Lower leg skin (tissue), 4 donors: Measurements from ENCODE around the gene RUNX2. TPM values are rescaled to one million over a fixed set of nuclear protein-coding genes. Genes with fewer than 3 reads are reported as not detected.

ENCODE experiments used
- DNase-seq, 2 donors: peaks; one replicate each; pipeline ENCODE4 v3.0.0-alpha.2; 2019; ENCODE audit warnings: low spot score in 2 of 2
- H3K4me3 ChIP-seq: fragments of 200-600 bp; sonication (generic); 2 replicates; pipeline ENCODE4 v1.5.1; 2017; ENCODE audit warnings: mild to moderate bottlenecking, low read depth; ENCODE audit not compliant: poor library complexity, severe bottlenecking
- CTCF ChIP-seq, 3 donors: fragments of 450-650 bp; IDR thresholded peaks; one replicate each; pipeline ENCODE4 v1.5.1; 2016; ENCODE audit warnings: antibody characterized with exemption in 3 of 3, mild to moderate bottlenecking in 3 of 3, moderate library complexity in 2 of 3
- POLR2A ChIP-seq, 2 donors: fragments of 450-650 bp; IDR thresholded peaks; one replicate each; pipeline ENCODE4 v1.6.1; 2016 to 2017; ENCODE audit warnings: antibody characterized with exemption in 2 of 2, mild to moderate bottlenecking in 1 of 2, moderate library complexity in 1 of 2
- WGBS, 2 donors: methylation state at CpG; one replicate each; pipeline ENCODE4 v1.1.5; 2018; 5-methylcytosine and 5-hydroxymethylcytosine counted together
- intact Hi-C: fragments of 100-400 bp; cut with DNase I; formaldehyde crosslinking; loops from one replicate; pipeline ENCODE4 v1.15.0; 2023; ENCODE audit warnings: low total_unique reads
- total RNA-seq, 4 donors: library from RNA; depleted of rRNA; stranded (reverse); fragments of >200 nt; gene quantifications; one replicate each; pipeline ENCODE4 v1.1.0, GENCODE V29; 2016

RUNX2 gene
- total RNA-seq, 4 donors from 2014 or later, result 1.8 to 4.8 (median 3.1) TPM

GRCh38 chr6:45590696-45591184, 262.6 kb downstream of the RUNX2 start:
- intact Hi-C loops, result no loop called here
- TF ChIP-seq CTCF (IDR thresholded peaks at IDR 0.05), result no peak
- 37 to 45% methylated on average over 7 of the region's 7 CpGs for WGBS, 2 donors
- DNase-seq, result no peak
- H3K4me3 ChIP-seq, result no peak overlapping the region

- no peak overlapping the region for H3K4me3 ChIP-seq
- WGBS, 2 donors, result 68 to 72% methylated on average over 1 of the region's 1 CpG
- TF ChIP-seq CTCF (IDR thresholded peaks at IDR 0.05), result no peak
- intact Hi-C loops, result no loop called here
- no peak for DNase-seq
Observed at GRCh38 chr6:45591306-45591705, 263.2 kb downstream of the RUNX2 start.

GRCh38 chr6:45591890-45592289, 263.8 kb downstream of the RUNX2 start:
- 83 to 85% methylated on average over 5 of the region's 5 CpGs for WGBS, 2 donors
- TF ChIP-seq POLR2A (IDR thresholded peaks at IDR 0.05) (no peak), CTCF (IDR thresholded peaks at IDR 0.05) (no peak)
- intact Hi-C loops, result no loop called here
- no peak overlapping the region for H3K4me3 ChIP-seq
- DNase-seq, result no peak

- no peak for DNase-seq
- 93% methylated on average over 2 of the region's 2 CpGs for WGBS, 2 donors
- intact Hi-C loops, result no loop called here
- TF ChIP-seq POLR2A (IDR thresholded peaks at IDR 0.05) (no peak), CTCF (IDR thresholded peaks at IDR 0.05) (no peak)
- no peak overlapping the region for H3K4me3 ChIP-seq
Observed at GRCh38 chr6:45592991-45593390, 264.9 kb downstream of the RUNX2 start.

- TF ChIP-seq POLR2A (IDR thresholded peaks at IDR 0.05) (no peak), CTCF (IDR thresholded peaks at IDR 0.05) (no peak)
- WGBS, 2 donors, result 66 to 79% methylated on average over 5 of the region's 5 CpGs
- no peak overlapping the region for H3K4me3 ChIP-seq
- intact Hi-C loops, result no loop called here
- no peak for DNase-seq
Observed at GRCh38 chr6:45595010-45595851, 267.1 kb downstream of the RUNX2 start.
